ENCODE data around the gene PATL2.
"Not testable (repeated sequence)": the region's sequence is repeated elsewhere in the genome, so short reads cannot be mapped to it uniquely, and the experiment has no call there.

Gene PATL2

DNA sequence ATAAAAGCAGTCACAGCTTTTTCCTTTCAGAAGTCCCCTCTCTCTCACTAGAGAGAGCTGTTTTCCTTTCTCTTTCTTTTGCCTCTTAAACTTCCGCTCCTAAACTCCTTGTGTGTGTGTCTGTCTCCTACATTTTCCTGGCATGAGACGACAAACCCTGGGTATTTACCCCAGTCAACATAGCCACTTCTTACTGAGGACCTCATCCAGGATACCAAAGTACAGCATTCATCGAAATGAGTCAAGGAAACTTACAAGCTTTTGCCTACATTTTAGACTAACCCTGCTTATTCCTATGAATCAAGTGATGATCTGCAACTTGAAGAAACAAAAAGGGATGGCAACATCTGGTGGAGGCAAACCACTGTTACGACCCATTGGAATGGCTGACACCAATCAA, 16.7 kb downstream of the PATL2 start:
- H3K27me3 ChIP-seq (ENCODE audit: insufficient read depth, low read depth) = no peaks in the 10 kb centered on the region
- no peak overlapping the region for H3K27ac ChIP-seq
- H4K20me1 ChIP-seq (ENCODE audit: insufficient read depth) = no peaks in the 10 kb centered on the region
- no peak overlapping the region for H3K4me2 ChIP-seq
- no peaks in the 10 kb centered on the region for H3K79me2 ChIP-seq (ENCODE audit: insufficient read depth, low read depth)
- H3K4me3 ChIP-seq (IDR thresholded peaks at IDR 0.05; ENCODE audit: insufficient read depth, low read depth, low read length) = no peak overlapping the region
- no peaks in the 10 kb centered on the region for H3K36me3 ChIP-seq (ENCODE audit: insufficient read depth)
- H2AFZ ChIP-seq (ENCODE audit: low read depth) = no peak overlapping the region
- no peak overlapping the region for H3K9ac ChIP-seq
- no peaks in the 10 kb centered on the region for H3K4me1 ChIP-seq (ENCODE audit: low read depth, poor library complexity, severe bottlenecking)
- TF ChIP-seq, protein P1, sequence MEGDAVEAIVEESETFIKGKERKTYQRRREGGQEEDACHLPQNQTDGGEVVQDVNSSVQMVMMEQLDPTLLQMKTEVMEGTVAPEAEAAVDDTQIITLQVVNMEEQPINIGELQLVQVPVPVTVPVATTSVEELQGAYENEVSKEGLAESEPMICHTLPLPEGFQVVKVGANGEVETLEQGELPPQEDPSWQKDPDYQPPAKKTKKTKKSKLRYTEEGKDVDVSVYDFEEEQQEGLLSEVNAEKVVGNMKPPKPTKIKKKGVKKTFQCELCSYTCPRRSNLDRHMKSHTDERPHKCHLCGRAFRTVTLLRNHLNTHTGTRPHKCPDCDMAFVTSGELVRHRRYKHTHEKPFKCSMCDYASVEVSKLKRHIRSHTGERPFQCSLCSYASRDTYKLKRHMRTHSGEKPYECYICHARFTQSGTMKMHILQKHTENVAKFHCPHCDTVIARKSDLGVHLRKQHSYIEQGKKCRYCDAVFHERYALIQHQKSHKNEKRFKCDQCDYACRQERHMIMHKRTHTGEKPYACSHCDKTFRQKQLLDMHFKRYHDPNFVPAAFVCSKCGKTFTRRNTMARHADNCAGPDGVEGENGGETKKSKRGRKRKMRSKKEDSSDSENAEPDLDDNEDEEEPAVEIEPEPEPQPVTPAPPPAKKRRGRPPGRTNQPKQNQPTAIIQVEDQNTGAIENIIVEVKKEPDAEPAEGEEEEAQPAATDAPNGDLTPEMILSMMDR (conservative IDR thresholded peaks at IDR 0.05; ENCODE audit: low read depth, low read length) = no peak

DNA sequence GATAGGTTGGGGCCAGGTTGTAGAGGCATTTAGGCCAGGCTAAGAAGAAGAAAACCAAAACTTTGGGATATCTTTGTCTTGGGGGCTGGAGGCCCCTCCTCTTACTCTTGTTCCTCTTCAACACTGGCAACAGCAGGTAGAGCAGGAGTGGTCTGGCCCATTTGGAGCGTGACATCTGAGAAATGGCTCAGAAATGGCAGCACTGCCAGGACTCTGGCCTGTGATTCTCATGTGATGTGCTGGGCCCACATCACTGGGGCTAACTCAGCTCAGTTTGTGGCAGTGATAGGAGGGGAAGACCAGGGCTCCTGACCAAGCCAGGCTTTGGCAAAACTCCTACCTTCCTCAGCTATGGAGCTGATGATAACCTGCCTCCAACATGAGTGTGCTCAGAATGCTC, 18.5 kb downstream of the PATL2 start:
- H3K4me3 ChIP-seq (IDR thresholded peaks at IDR 0.05; ENCODE audit: insufficient read depth, low read depth, low read length) = no peak overlapping the region
- H3K4me1 ChIP-seq (ENCODE audit: low read depth, poor library complexity, severe bottlenecking) = no peaks in the 10 kb centered on the region
- no peaks in the 10 kb centered on the region for H4K20me1 ChIP-seq (ENCODE audit: insufficient read depth)
- no peaks in the 10 kb centered on the region for H3K79me2 ChIP-seq (ENCODE audit: insufficient read depth, low read depth)
- H3K36me3 ChIP-seq (ENCODE audit: insufficient read depth) = no peaks in the 10 kb centered on the region
- H3K4me2 ChIP-seq = no peak overlapping the region
- H3K27me3 ChIP-seq (ENCODE audit: insufficient read depth, low read depth) = no peaks in the 10 kb centered on the region
- no peak overlapping the region for H3K27ac ChIP-seq
- no peak overlapping the region for H2AFZ ChIP-seq (ENCODE audit: low read depth)
- H3K9ac ChIP-seq = no peak overlapping the region
- TF ChIP-seq, protein P1 (conservative IDR thresholded peaks at IDR 0.05; ENCODE audit: low read depth, low read length) = no peak

- H3K27ac ChIP-seq; H3K36me3 ChIP-seq (ENCODE audit: insufficient read depth); H3K27me3 ChIP-seq (ENCODE audit: insufficient read depth, low read depth); H3K9ac ChIP-seq; H3K4me3 ChIP-seq (IDR thresholded peaks at IDR 0.05; ENCODE audit: insufficient read depth, low read depth, low read length); H3K4me1 ChIP-seq (ENCODE audit: low read depth, poor library complexity, severe bottlenecking); H4K20me1 ChIP-seq (ENCODE audit: insufficient read depth); H3K79me2 ChIP-seq (ENCODE audit: insufficient read depth, low read depth); H2AFZ ChIP-seq (ENCODE audit: low read depth); H3K4me2 ChIP-seq: not testable (repeated sequence)
Observed at GRCh38 chr15:44690245-44690644, 20.9 kb downstream of the PATL2 start.

DNA sequence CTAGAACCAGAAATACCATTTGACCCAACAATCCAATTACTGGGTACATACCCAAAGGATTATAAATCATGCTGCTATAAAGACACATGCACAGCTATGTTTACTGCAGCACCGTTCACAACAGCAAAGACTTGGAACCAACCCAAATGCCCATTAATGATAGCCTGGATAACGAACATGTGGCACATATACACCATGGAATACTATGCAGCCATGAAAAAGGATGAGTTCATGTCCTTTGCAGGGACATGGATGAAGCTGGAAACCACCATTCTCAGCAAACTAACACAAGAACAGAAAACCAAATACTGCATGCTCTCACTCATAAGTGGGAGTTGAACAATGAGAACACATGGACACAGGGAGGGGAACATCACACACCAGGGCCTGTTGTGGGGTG, 21.8 kb downstream of the PATL2 start:
- H2AFZ ChIP-seq (ENCODE audit: low read depth); H3K4me2 ChIP-seq; H4K20me1 ChIP-seq (ENCODE audit: insufficient read depth): not testable (repeated sequence)

GRCh38 chr15:44682809-44683682, 28.1 kb downstream of the PATL2 start:
- not testable (repeated sequence) for H3K36me3 ChIP-seq (ENCODE audit: insufficient read depth); H4K20me1 ChIP-seq (ENCODE audit: insufficient read depth); H3K4me3 ChIP-seq (IDR thresholded peaks at IDR 0.05; ENCODE audit: insufficient read depth, low read depth, low read length); H3K27me3 ChIP-seq (ENCODE audit: insufficient read depth, low read depth); H3K79me2 ChIP-seq (ENCODE audit: insufficient read depth, low read depth)
- H2AFZ ChIP-seq (ENCODE audit: low read depth) = peak overlapping the region; percentile 72
- H3K4me1 ChIP-seq (ENCODE audit: low read depth, poor library complexity, severe bottlenecking) = peaks cover 34% of the 10 kb centered on the region
- peak overlapping the region; percentile 60 for H3K4me2 ChIP-seq
- peak overlapping the region; percentile 79 for H3K27ac ChIP-seq
- peak overlapping the region; percentile 58 for H3K9ac ChIP-seq

More for the DNA sequence above, 21.8 kb downstream of the PATL2 start:
- H3K9ac ChIP-seq; H3K27me3 ChIP-seq (ENCODE audit: insufficient read depth, low read depth); H3K36me3 ChIP-seq (ENCODE audit: insufficient read depth); H3K27ac ChIP-seq; H3K79me2 ChIP-seq (ENCODE audit: insufficient read depth, low read depth); H3K4me3 ChIP-seq (IDR thresholded peaks at IDR 0.05; ENCODE audit: insufficient read depth, low read depth, low read length); H3K4me1 ChIP-seq (ENCODE audit: low read depth, poor library complexity, severe bottlenecking): not testable (repeated sequence)

GRCh38 chr15:44682211-44682610, 28.9 kb downstream of the PATL2 start:
- Histone ChIP-seq H3K9ac (peak overlapping the region; percentile 58; the same call in 1 of the 2 replicates), H3K4me1 (ENCODE audit: low read depth, poor library complexity, severe bottlenecking) (peaks cover 42% of the 10 kb centered on the region), H3K79me2 (ENCODE audit: insufficient read depth, low read depth) (no peaks in the 10 kb centered on the region), H4K20me1 (ENCODE audit: insufficient read depth) (no peaks in the 10 kb centered on the region), H3K27ac (0 out of 2 replicates have a peak overlapping the region, but pooled peaks have one; percentile 79), H3K36me3 (ENCODE audit: insufficient read depth) (no peaks in the 10 kb centered on the region), H3K4me3 (IDR thresholded peaks at IDR 0.05; ENCODE audit: insufficient read depth, low read depth, low read length) (no peak overlapping the region), H2AFZ (ENCODE audit: low read depth) (peak overlapping the region; percentile 72; the same call in 1 of the 2 replicates), H3K4me2 (peak overlapping the region; percentile 60), H3K27me3 (ENCODE audit: insufficient read depth, low read depth) (no peaks in the 10 kb centered on the region)
- TF ChIP-seq, protein P1 (conservative IDR thresholded peaks at IDR 0.05; ENCODE audit: low read depth, low read length) = no peak
